Renal cortex interstitium (tissue), 11 donors: ENCODE measurements around the gene FXYD3. TPM values are rescaled to one million over a fixed set of nuclear protein-coding genes. Genes with fewer than 3 reads are reported as not detected.
"Not testable (repeated sequence)": the region's sequence is repeated elsewhere in the genome, so short reads cannot be mapped to it uniquely, and the experiment has no call there.

Experiments
- DNase-seq, 11 donors: peaks; one replicate each; pipeline ENCODE4 v3.0.0-alpha.2; 2013; ENCODE audit warnings: low read depth in 9 of 11, low spot score in 4 of 11; ENCODE audit errors: extremely low read depth in 1 of 11
- polyA plus RNA-seq, 3 donors: library from polyadenylated mRNA; unstranded; fragments of 120-200 nt; gene quantifications; one replicate each; pipeline ENCODE4 v1.2.1, GENCODE V29; 2013; ENCODE audit not compliant: insufficient read length in 3 of 3

The FXYD3 gene
- polyA plus RNA-seq, 3 donors: 11.7 to 16.6 (median 12.0) TPM

GRCh38 chr19:35149463-35149862 is 33.8 kb downstream of the FXYD3 start:
- no peak for DNase-seq

- no peak for DNase-seq
These were observed 34.8 kb downstream of the FXYD3 start for GRCh38 chr19:35150445-35150844.

DNA sequence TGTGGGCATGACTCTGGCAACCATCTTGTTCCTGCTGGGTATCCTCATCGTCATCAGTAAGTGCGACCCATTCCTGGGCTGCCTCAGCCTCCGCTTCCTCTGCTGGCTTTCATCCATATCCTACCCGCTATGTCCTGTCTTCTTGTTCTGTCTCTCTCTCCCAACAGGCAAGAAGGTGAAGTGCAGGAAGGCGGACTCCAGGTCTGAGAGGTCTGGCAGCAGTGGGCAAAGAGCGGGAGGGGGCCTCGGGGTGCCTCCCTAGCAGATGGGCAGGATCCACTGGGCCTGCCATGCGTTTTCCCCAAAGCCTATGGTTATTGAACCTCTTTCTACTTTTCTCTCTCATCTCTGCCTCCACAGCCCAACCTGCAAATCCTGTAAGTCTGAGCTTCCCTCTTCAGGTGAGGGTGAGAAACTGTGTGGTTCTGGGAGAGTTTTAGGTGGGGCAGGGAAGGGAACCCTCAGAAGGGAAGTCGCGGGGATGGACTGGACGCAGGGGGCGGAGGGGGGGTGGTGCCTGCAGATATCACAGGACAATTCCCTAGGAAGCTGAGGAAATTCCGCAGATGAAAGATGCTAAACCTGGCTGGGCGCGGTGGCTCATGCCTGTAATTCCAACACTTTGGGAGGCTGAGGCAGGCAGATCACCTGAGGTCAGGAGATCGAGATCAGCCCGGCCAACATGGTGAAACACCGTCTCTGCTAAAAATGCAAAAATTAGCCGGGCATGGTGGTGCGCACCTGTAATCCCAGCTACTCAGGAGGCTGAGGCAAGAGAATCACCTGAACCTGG is 35.8 kb downstream of the FXYD3 start:
- no peak for DNase-seq

GRCh38 chr19:35153129-35153522 is 37.5 kb downstream of the FXYD3 start:
- not testable (repeated sequence) for DNase-seq

DNA sequence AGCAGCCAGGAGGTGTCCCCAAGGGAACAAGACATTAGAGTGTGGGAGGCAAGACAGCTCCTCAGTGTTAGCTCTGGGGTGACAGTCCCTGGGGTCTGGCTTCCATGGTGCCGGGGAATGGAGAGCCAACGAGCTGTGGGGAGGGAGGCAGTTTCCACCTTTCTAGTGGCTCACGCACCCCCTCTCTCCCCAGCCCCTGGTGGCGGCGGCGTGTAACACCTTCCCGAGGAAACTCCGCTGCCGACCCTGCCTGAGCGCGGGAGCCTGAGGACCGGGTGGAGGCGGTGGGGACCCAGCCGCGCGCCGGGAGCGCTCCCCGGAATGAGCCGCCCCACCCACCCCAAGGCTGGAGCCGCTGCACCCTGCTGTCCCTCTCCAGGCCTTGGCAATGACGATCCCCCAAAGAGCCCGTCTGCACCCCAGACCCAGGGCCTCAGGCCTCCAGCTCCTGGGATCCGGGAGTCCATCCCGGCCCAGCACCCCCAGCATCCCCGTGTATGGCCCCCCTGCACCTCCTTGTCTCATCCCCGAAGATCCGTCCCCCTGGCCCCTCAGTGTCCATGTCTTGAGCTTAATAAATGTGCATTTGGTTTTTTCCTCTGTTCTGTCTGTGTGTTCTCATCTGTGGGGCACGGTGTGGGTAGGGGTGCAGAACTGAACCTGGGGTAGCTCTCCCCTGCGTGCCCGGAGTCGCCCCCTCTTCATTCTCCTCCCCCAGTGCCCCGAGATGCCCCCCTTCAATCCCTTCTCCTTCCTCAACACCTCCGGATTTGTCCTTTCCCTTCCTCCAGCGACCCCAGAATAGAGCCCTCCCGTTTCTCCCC is 38.3 kb downstream of the FXYD3 start:
- no peak for DNase-seq

- no peak for DNase-seq
These were observed 39.1 kb downstream of the FXYD3 start, which contains the start of gene FXYD5 for GRCh38 chr19:35154525-35155406. FXYD5 (plus strand) TSS chr19:35154735; CDS start chr19:35155551, 816 bp downstream.

DNA sequence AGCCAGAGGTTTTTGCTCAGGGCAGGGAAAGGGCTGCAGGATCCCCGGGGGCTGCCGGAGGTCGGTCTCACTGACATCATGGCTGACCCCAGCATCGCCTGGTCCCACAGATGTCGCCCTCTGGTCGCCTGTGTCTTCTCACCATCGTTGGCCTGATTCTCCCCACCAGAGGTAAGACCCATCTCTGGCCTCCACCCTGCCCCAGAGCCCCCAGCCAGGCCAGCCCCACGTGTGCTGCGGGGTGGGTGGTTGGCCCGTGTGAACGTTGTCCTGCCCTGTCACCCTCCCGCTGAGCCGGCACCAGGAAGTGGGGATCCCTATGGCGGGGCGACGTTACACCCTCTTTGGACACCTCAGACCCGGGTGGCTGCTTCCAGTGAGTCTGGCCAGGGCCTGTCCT is 39.8 kb downstream of the FXYD3 start:
- DNase-seq: no peak

DNA sequence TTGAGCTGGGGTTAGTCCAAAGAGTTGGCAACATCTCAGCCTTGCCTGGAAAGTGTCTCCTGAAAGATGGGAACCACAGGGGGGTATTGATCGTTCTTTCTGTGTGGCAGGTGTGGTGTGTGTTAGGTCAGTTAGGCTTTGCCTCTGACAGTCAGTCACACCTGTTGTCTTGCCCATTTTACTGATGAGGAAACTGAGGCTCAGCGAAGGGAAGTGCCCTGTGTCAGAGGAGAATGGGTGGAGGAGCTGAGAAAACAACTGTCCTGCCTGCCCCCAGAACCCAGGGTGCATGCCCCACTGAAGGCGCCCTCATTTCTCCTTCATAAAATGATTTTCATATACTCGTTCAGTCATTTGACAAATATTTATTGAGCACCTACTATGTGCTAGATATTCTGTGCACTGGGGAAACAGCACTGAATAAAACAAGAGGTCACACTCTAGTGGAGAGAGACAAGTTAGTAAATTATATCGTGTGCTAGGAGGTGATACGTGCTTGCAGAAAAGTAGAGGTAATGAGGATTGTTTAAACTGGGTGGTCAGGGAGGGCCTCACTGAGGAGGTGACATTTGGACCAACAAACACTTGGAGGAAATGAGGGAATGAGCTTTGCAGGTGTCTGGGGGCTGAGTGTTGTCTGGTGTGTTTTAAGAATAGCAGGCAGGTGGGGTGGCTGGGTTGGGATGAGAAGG is 40.5 kb downstream of the FXYD3 start:
- no peak for DNase-seq

- no peak for DNase-seq
These were observed 41.0 kb downstream of the FXYD3 start for GRCh38 chr19:35156673-35157014.

- DNase-seq: no peak
These were observed 41.8 kb downstream of the FXYD3 start for GRCh38 chr19:35157431-35157830.

- no peak for DNase-seq
These were observed 44.0 kb downstream of the FXYD3 start for GRCh38 chr19:35159606-35160005.

- DNase-seq: no peak
These were observed 45.2 kb downstream of the FXYD3 start for GRCh38 chr19:35160629-35161433.

- no peak for DNase-seq
These were observed 45.8 kb downstream of the FXYD3 start for GRCh38 chr19:35161434-35161743.

GRCh38 chr19:35162471-35163326 is 47.1 kb downstream of the FXYD3 start:
- no peak for DNase-seq

DNA sequence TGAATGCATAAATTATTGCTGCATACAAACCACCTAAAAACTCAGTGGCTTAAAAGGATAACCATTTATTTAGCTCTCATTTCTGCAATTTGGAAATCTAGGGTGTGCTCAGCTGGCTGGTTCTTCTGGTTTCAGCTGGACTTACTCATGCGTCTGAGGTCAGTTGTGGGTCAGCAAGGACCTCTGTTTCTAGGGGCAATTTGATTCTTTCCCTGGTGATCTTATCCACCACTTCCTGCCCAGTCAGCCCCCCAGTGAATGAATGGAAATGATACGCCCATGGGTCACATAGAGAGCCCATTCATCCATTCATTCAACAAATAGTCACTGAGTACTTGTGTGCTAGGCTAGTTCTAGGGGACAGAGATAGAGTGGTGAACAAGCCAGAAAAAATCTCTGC is 48.8 kb downstream of the FXYD3 start:
- DNase-seq: no peak

DNA sequence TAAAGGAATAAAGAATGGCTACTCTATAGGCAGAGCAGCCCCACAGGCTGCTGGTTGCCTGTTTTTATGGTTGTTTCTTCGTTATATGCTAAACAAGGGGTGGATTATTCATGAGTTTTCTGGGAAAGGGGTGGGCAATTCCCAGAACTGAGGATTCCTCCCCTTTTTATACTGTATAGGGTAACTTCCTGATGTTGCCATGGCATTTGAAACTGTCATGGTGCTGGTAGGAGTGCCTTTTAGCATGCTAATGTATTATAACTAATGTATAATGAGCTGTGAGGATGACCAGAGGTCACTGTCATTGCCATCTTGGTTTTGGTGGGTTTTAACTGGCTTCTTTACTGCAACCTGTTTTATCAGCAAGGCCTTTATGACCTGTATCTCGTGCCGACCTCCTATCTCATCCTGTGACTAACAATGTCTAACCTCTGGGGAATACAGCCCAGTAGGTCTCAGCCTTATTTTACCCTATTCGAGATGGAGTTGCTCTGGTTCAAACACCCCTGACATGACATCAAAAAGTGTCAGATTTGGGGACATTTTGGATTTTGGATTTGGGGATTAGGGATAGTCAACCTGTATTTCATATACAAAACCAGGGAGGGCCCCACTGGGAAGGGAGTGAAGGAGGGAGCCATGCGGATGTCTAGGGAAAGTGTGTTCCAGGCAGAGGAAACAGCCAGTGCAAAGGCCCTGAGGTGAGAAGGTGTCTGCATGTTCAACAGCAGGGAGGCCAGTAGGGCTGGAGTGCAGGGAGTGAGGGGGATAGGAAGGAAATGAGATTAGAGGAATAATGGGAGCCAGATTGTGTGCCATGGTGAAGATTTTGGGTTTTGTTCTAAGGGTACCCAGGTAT is 49.8 kb downstream of the FXYD3 start:
- DNase-seq: no peak
